ENCODE measurements around the gene MCTP1. TPM values are rescaled to one million over a fixed set of nuclear protein-coding genes. Genes with fewer than 3 reads are reported as not detected.

Gene MCTP1
- total and polyA plus RNA-seq, 3 experiments from 2014 or later: 0.51 to 0.92 (median 0.55) TPM

DNA sequence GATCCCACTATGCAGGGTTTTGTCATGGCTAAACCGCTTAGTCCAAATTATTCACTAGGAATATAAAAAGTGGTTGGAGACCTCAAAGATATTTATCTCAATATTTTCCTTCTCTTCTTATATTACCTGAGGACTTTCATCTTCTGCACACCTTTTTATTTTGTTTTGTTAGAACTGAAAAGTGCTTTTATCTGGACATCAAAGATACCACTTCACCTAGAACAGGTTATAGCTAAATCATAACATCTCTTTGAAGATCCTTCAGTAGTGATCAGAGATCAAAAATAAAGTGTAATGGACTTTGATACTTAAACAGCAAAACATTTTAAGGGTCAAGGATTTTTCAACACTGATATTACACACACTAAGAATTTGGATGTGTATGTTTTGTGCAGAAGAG is 160.2 kb downstream of the MCTP1 start:
- H3K36me3 Mint-ChIP-seq: no peaks in the 10 kb centered on the region
- H3K27ac Mint-ChIP-seq: no peak overlapping the region
- H3K4me1 ChIP-seq (ENCODE audit: insufficient read depth, low read length): no peaks in the 10 kb centered on the region
- CTCF ChIA-PET: no interaction called here
- no peak for DNase-seq
- no peaks in the 10 kb centered on the region for H3K36me3 ChIP-seq (ENCODE audit: insufficient read depth, low read length)
- H3K27me3 ChIP-seq (ENCODE audit: insufficient read depth, low read length, poor library complexity, severe bottlenecking): no peaks in the 10 kb centered on the region
- no peak overlapping the region for H3K4me3 ChIP-seq (ENCODE audit: low read length)
- peaks cover 0 to 3% (median 0%) of the 10 kb centered on the region in 5 donors for H3K9me3 Mint-ChIP-seq
- H3K27ac ChIP-seq (ENCODE audit: low read depth, low read length): no peak overlapping the region
- POLR2A ChIA-PET: no interaction called here
- H3K4me3 Mint-ChIP-seq: no peak overlapping the region
- no peaks in the 10 kb centered on the region for H3K9me3 ChIP-seq (ENCODE audit: low read length)
- H3K27me3 Mint-ChIP-seq: no peaks in the 10 kb centered on the region
- H3K4me1 Mint-ChIP-seq: no peaks in the 10 kb centered on the region

DNA sequence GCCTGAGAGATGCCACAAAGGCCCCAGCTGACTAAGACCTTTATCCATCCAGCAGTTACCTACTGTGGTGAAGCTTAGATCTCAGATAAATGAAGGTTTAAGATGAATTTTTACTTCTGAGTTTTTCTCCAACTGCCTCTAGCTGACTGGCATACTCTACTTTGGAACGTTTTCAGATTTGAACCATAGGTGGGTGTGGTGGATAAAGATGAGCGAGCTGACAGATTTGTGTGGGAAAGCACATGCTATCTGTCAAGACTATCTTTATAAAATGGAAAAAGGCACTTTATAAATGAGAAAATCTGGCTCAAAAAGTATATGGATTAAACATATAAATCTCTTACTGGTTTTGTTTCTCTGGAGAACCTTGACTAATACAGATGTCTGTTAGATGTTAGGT is 160.8 kb downstream of the MCTP1 start:
- H3K4me1 ChIP-seq (ENCODE audit: insufficient read depth, low read length): no peaks in the 10 kb centered on the region
- Mint-ChIP-seq H3K36me3 (no peaks in the 10 kb centered on the region), H3K9me3 (peaks cover 0 to 6% (median 0%) of the 10 kb centered on the region in 5 donors), H3K27ac (no peak overlapping the region), H3K4me3 (no peak overlapping the region), H3K27me3 (no peaks in the 10 kb centered on the region), H3K4me1 (no peaks in the 10 kb centered on the region)
- POLR2A ChIA-PET: no interaction called here
- H3K4me3 ChIP-seq (ENCODE audit: low read length): no peak overlapping the region
- no peaks in the 10 kb centered on the region for H3K27me3 ChIP-seq (ENCODE audit: insufficient read depth, low read length, poor library complexity, severe bottlenecking)
- DNase-seq: no peak
- H3K27ac ChIP-seq (ENCODE audit: low read depth, low read length): no peak overlapping the region
- CTCF ChIA-PET: no interaction called here
- no peaks in the 10 kb centered on the region for H3K9me3 ChIP-seq (ENCODE audit: low read length)
- no peaks in the 10 kb centered on the region for H3K36me3 ChIP-seq (ENCODE audit: insufficient read depth, low read length)

DNA sequence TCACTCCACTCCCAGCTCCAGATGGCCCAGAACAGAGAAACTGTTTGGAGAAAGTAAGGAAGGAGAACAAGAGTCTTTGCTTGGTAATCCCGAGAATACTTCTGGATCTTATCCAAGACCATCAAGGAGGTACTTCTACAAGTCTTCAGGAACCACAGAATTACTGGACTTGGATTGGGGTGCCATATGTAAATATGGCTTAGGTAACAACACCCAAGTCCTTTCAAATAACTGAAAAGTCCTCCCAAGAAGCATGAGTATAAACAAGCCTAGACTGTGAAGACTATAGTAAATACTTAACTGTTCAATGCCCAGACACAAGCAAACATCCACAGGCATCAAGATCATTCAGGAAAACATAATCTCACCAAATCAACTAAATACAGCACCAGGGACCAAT is 170.0 kb downstream of the MCTP1 start:
- Mint-ChIP-seq H3K9me3 (peaks cover 2 to 17% (median 7%) of the 10 kb centered on the region in 5 donors), H3K4me1 (no peaks in the 10 kb centered on the region), H3K36me3 (no peaks in the 10 kb centered on the region), H3K27me3 (peaks cover 0 to 3% of the 10 kb centered on the region in 2 donors), H3K4me3 (no peak overlapping the region), H3K27ac (no peak overlapping the region)
- H3K27ac ChIP-seq (ENCODE audit: low read depth, low read length): no peak overlapping the region
- CTCF ChIA-PET: no interaction called here
- no peaks in the 10 kb centered on the region for H3K4me1 ChIP-seq (ENCODE audit: insufficient read depth, low read length)
- H3K36me3 ChIP-seq (ENCODE audit: insufficient read depth, low read length): no peaks in the 10 kb centered on the region
- H3K27me3 ChIP-seq (ENCODE audit: insufficient read depth, low read length, poor library complexity, severe bottlenecking): no peaks in the 10 kb centered on the region
- no peaks in the 10 kb centered on the region for H3K9me3 ChIP-seq (ENCODE audit: low read length)
- H3K4me3 ChIP-seq (ENCODE audit: low read length): no peak overlapping the region
- no peak for DNase-seq
- POLR2A ChIA-PET: no interaction called here

DNA sequence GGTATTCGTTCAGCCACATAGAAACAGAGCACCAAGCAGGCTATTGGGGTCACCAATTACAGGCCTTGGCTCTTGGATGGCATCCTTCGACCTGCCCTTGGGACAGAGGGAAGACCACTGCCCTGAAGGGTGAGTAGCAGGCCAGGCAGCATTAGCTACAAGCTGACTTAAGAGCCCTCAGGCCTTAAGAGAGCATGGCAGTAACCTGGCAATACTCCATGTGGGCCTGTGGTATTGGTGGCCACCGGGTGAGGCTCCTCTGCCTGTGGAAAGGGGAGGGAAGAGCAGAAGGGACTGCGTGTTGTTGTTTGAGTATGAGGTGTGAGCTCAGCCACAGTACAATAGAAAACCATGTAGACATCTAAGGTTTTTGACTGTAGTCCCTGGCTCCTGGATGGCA is 170.6 kb downstream of the MCTP1 start:
- H3K27ac Mint-ChIP-seq: no peak overlapping the region
- POLR2A ChIA-PET: no interaction called here

DNA sequence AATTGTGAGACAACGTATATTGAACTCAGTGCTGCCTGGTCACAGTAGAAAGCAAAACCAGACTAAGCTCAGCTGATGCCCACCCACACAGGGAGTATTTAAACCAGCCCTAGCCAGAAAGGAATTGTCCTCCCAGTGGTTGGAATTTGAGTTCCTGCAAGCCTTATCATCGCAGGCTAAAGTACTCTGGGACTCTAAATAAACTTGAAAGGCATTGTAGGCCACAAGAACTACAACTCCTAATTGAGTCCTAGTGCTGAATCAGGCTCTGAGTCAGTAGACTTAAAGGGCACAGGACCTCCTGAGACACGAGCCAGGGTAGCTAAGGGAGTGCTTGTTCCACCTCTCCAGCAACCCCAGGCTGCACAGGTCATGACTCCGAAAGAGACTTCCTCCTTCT is 171.4 kb downstream of the MCTP1 start:
- no peak overlapping the region for H3K4me3 Mint-ChIP-seq
- no peaks in the 10 kb centered on the region for H3K4me1 ChIP-seq (ENCODE audit: insufficient read depth, low read length)
- POLR2A ChIA-PET: no interaction called here
- H3K9me3 ChIP-seq (ENCODE audit: low read length): no peaks in the 10 kb centered on the region
- H3K36me3 Mint-ChIP-seq: no peaks in the 10 kb centered on the region
- no peaks in the 10 kb centered on the region for H3K4me1 Mint-ChIP-seq
- no peak overlapping the region for H3K4me3 ChIP-seq (ENCODE audit: low read length)
- H3K27me3 ChIP-seq (ENCODE audit: insufficient read depth, low read length, poor library complexity, severe bottlenecking): no peaks in the 10 kb centered on the region
- no peak for DNase-seq
- CTCF ChIA-PET: no interaction called here
- H3K27me3 Mint-ChIP-seq: peaks cover 0 to 3% of the 10 kb centered on the region in 2 donors
- H3K27ac Mint-ChIP-seq: no peak overlapping the region
- H3K9me3 Mint-ChIP-seq: peaks cover 2 to 13% (median 7%) of the 10 kb centered on the region in 5 donors
- no peaks in the 10 kb centered on the region for H3K36me3 ChIP-seq (ENCODE audit: insufficient read depth, low read length)
- no peak overlapping the region for H3K27ac ChIP-seq (ENCODE audit: low read depth, low read length)

More for the DNA sequence above, 170.6 kb downstream of the MCTP1 start:
- CTCF ChIA-PET: no interaction called here
- Histone ChIP-seq H3K27me3 (ENCODE audit: insufficient read depth, low read length, poor library complexity, severe bottlenecking) (no peaks in the 10 kb centered on the region), H3K36me3 (ENCODE audit: insufficient read depth, low read length) (no peaks in the 10 kb centered on the region), H3K9me3 (ENCODE audit: low read length) (no peaks in the 10 kb centered on the region), H3K4me1 (ENCODE audit: insufficient read depth, low read length) (no peaks in the 10 kb centered on the region), H3K4me3 (ENCODE audit: low read length) (no peak overlapping the region), H3K27ac (ENCODE audit: low read depth, low read length) (no peak overlapping the region)
- no peak overlapping the region for H3K4me3 Mint-ChIP-seq
- no peak for DNase-seq
- no peaks in the 10 kb centered on the region for H3K4me1 Mint-ChIP-seq
- no peaks in the 10 kb centered on the region for H3K36me3 Mint-ChIP-seq
- H3K9me3 Mint-ChIP-seq: peaks cover 2 to 16% (median 7%) of the 10 kb centered on the region in 5 donors
- peaks cover 0 to 3% of the 10 kb centered on the region in 2 donors for H3K27me3 Mint-ChIP-seq

DNA sequence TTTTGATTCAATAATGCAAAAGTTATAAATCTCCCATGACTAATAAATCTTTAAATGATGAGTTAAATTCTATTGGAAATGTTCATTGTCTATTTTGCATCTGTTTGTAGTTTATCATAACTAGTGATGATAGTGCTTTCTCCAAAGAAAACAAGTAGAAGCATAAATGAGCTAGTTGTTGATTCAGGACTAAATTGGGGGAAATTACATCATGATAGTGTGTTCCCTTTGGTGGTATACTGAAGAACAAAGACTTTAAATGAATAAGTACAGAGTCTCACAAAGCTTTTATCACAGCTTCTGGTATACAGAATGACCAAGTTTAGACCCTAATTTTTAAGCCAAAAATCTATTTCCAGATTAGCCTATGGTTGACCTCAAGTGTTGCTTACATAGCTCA is 173.8 kb downstream of the MCTP1 start:
- H3K27ac Mint-ChIP-seq: no peak overlapping the region
- Histone ChIP-seq H3K9me3 (ENCODE audit: low read length) (no peaks in the 10 kb centered on the region), H3K4me3 (ENCODE audit: low read length) (no peak overlapping the region), H3K4me1 (ENCODE audit: insufficient read depth, low read length) (no peaks in the 10 kb centered on the region), H3K36me3 (ENCODE audit: insufficient read depth, low read length) (no peaks in the 10 kb centered on the region), H3K27me3 (ENCODE audit: insufficient read depth, low read length, poor library complexity, severe bottlenecking) (no peaks in the 10 kb centered on the region), H3K27ac (ENCODE audit: low read depth, low read length) (no peak overlapping the region)
- H3K4me3 Mint-ChIP-seq: no peak overlapping the region
- peaks cover 0 to 2% of the 10 kb centered on the region in 2 donors for H3K27me3 Mint-ChIP-seq
- H3K36me3 Mint-ChIP-seq: no peaks in the 10 kb centered on the region
- no peaks in the 10 kb centered on the region for H3K4me1 Mint-ChIP-seq
- ChIA-PET CTCF (no interaction called here), POLR2A (no interaction called here)
- H3K9me3 Mint-ChIP-seq: peaks cover 2 to 12% (median 7%) of the 10 kb centered on the region in 5 donors
- DNase-seq: no peak

DNA sequence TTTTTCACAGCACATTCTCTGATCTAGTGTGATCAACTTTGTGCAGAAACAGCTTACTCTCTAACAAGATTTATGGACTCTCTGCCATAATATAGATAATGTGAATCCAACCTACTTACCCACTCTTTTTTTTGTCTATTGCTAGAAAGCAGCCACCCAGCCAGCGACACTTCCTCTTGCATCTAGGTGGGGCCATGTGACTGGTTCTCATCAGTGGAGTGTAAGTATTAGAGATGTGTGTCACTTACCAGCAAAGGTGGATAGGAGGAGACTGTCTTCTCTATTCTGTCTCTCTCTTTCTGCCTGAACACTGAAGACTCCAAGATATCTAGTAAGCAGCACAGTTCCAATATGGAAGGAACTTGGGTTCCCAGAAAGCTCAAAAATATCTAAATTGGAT is 174.8 kb downstream of the MCTP1 start:
- ChIA-PET CTCF (no interaction called here), POLR2A (no interaction called here)
- Mint-ChIP-seq H3K27ac (no peak overlapping the region), H3K4me1 (no peaks in the 10 kb centered on the region), H3K27me3 (peaks cover 0 to 2% of the 10 kb centered on the region in 2 donors), H3K9me3 (peaks cover 0 to 3% (median 2%) of the 10 kb centered on the region in 5 donors), H3K36me3 (no peaks in the 10 kb centered on the region), H3K4me3 (no peak overlapping the region)
- Histone ChIP-seq H3K27ac (ENCODE audit: low read depth, low read length) (no peak overlapping the region), H3K4me3 (ENCODE audit: low read length) (no peak overlapping the region), H3K4me1 (ENCODE audit: insufficient read depth, low read length) (no peaks in the 10 kb centered on the region), H3K9me3 (ENCODE audit: low read length) (no peaks in the 10 kb centered on the region), H3K36me3 (ENCODE audit: insufficient read depth, low read length) (no peaks in the 10 kb centered on the region), H3K27me3 (ENCODE audit: insufficient read depth, low read length, poor library complexity, severe bottlenecking) (no peaks in the 10 kb centered on the region)
- DNase-seq: no peak

DNA sequence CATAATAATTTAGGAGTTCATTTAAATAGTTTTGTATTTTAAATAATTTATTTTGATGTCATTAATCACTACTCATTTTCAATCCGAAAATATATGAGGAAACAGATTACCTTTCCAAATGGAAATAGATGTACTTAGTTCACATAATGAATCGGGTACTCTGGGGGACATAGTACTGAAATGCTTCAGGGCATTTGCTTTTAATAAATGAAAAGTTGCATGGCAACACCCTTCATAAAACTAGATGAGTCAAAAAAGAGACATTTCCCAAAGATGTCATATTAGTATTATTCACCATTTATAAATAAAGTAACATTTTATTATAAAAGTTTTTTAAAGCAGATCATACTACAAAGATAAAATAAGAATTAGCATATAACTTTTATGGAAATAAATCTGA is 177.8 kb downstream of the MCTP1 start:
- H3K27ac Mint-ChIP-seq: no peak overlapping the region
- ChIA-PET POLR2A (no interaction called here), CTCF (interaction anchor here (1.3 kb wide), 1 partner anchor 10 kb away, joined by 3 read pairs; no protein-coding TSS in a partner anchor)
- H3K4me1 Mint-ChIP-seq: no peaks in the 10 kb centered on the region
- no peaks in the 10 kb centered on the region for H3K27me3 ChIP-seq (ENCODE audit: insufficient read depth, low read length, poor library complexity, severe bottlenecking)
- no peaks in the 10 kb centered on the region for H3K27me3 Mint-ChIP-seq
- H3K4me3 Mint-ChIP-seq: no peak overlapping the region
- no peaks in the 10 kb centered on the region for H3K36me3 ChIP-seq (ENCODE audit: insufficient read depth, low read length)
- H3K9me3 ChIP-seq (ENCODE audit: low read length): no peaks in the 10 kb centered on the region
- no peak overlapping the region for H3K4me3 ChIP-seq (ENCODE audit: low read length)
- H3K27ac ChIP-seq (ENCODE audit: low read depth, low read length): no peak overlapping the region
- no peak for DNase-seq
- peaks cover 0 to 2% (median 0%) of the 10 kb centered on the region in 5 donors for H3K9me3 Mint-ChIP-seq
- no peaks in the 10 kb centered on the region for H3K36me3 Mint-ChIP-seq
- no peaks in the 10 kb centered on the region for H3K4me1 ChIP-seq (ENCODE audit: insufficient read depth, low read length)

DNA sequence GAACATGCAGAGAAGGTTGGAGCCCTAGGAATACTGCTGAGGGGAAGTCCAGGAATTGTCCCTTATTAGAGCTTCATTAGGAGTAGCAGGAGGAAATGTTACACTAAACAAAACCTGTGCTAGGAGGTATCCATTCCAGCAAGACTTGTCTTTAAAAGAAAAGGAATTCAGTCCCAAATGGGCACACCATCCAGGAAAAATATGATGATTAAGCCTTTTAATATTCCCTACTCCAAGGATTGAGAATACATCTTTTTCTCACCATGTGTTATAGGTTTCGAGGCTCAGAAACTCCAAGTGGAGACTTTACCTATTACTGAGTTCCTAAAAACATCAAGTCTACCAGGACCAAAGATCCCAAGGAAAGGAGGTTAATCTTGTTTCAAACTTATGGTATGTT is 179.3 kb downstream of the MCTP1 start:
- H3K27me3 ChIP-seq (ENCODE audit: insufficient read depth, low read length, poor library complexity, severe bottlenecking): no peaks in the 10 kb centered on the region
- no peaks in the 10 kb centered on the region for H3K4me1 ChIP-seq (ENCODE audit: insufficient read depth, low read length)
- ChIA-PET CTCF (no interaction called here), POLR2A (no interaction called here)
- DNase-seq: no peak
- no peaks in the 10 kb centered on the region for H3K9me3 ChIP-seq (ENCODE audit: low read length)
- peaks cover 0 to 4% (median 0%) of the 10 kb centered on the region in 5 donors for H3K9me3 Mint-ChIP-seq
- H3K27ac ChIP-seq (ENCODE audit: low read depth, low read length): no peak overlapping the region
- no peaks in the 10 kb centered on the region for H3K4me1 Mint-ChIP-seq
- H3K4me3 ChIP-seq (ENCODE audit: low read length): no peak overlapping the region
- H3K36me3 ChIP-seq (ENCODE audit: insufficient read depth, low read length): no peaks in the 10 kb centered on the region
- H3K27me3 Mint-ChIP-seq: no peaks in the 10 kb centered on the region
- H3K4me3 Mint-ChIP-seq: no peak overlapping the region
- H3K36me3 Mint-ChIP-seq: no peaks in the 10 kb centered on the region
- no peak overlapping the region for H3K27ac Mint-ChIP-seq

Data from CD8-positive, alpha-beta memory T cell (primary cell).